CD4-positive, alpha-beta T cell treated with Interleukin-6 for 4 hours (primary cell): ENCODE data around the gene KDM3A.
A peak's percentile ranks its signal among the peaks of the same experiment; 100 is the strongest.

Source experiments
- DNase-seq: peaks from one replicate; pipeline ENCODE4 v3.0.0-alpha.2; 2020; ENCODE audit warnings: mixed read lengths

The KDM3A gene

DNA sequence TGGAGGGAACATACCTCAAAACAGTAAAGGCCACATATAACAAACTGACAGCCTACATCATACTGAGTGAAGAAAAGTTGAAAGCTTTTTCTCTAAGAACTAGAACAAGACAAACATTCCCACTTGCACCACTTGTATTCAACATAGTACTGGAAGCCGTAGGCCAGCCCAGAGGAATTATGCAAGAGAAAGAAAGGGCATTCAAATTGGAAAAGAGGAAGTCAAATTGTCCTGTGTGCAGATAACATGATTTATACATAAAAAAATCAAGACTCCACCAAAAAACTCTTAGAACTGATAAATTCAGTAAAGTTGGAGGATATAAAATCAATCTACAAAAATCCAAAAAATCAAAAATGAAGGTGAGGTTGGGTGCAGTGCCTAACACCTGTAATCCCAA lies 8.0 kb upstream of the KDM3A start:
- no peak for DNase-seq

DNA sequence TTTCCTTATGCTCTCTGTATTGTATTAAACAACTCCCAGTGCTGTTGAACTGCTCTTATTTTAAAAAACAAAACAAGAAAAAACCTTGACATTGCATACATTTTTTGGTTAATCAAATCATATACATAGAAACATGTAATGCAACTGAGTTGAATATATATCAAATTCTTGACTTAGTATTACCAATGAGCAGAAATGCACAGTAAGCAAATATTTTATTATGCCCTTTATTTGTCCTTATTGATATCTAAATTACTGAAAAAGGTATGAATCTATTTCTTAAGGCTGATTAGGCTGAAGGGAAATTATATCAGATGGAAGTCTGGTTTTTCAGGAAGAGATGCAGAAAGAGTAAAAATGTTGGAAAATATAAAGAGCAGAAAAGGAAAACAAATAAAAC lies 6.9 kb upstream of the KDM3A start:
- DNase-seq = no peak

DNA sequence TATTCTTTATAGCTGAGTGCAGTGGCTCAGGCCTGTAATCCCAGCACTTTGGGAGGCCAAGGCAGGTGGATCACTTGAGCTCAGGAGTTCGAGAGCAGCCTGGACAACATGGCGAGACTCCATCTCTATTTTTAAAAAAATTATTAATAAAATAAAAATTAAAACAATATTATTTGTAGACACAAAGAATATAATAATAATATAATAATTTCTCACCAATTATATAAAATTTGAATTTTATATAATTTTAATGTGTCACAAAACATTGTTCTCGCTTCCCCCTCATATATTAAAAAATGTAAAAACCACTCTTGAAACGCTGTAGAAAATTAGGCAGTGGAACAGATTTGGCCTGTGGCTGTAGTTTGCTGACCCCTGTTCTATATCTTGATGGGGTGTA lies 5.6 kb upstream of the KDM3A start:
- no peak for DNase-seq

DNA sequence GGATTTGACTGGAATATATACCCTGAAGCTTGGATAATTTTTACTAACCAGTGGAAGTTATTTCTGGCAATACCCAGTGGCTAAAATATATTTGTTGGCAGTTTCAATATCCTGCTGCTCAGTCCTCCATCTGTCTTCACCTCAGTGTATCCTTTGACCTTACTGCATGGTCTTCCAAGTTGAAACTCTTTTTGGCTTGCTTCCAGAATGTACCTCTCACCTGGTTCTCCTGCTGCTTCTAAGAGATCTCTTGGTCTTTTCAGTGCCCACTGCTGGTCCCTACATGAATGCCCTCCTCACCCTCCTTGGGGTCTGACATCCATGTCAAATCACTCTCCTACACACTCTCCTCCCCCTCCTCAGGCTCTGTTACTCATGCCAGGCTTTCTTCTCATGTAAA lies 4.8 kb upstream of the KDM3A start:
- no peak for DNase-seq

DNA sequence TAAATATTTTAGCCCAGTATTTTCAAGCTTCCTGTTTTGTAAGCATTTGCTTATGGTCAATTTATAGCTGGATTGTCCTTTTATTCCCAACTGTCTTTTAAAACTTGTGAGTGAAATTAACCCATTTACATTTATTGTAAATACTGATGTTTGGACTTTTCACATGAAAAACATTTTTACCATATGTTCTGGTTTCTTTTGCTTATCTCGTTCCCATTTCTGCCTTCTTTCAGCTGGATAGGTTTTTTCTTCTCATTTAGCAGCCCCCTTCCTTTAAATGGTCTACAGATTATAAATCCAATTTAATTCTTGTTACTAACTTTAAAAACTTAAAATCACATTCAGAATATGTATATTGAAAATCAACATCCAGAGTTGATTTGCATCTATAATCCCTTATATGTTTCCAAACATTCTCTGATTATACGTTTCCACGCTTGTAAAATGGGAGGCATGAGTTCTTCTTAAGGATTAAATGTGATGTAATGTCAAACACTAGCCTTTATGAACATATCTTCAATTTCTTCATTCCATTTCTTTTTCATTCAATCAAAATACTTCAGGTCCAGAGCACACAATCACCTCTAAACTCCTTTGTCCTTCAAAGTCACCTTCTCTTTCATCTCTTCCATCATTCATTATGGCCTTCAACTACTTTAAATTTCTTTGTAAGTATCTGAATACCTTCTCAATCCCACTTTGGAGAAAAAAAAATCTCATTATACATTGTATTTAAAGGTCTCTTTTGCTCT lies 1.1 kb upstream of the KDM3A start:
- no peak for DNase-seq

DNA sequence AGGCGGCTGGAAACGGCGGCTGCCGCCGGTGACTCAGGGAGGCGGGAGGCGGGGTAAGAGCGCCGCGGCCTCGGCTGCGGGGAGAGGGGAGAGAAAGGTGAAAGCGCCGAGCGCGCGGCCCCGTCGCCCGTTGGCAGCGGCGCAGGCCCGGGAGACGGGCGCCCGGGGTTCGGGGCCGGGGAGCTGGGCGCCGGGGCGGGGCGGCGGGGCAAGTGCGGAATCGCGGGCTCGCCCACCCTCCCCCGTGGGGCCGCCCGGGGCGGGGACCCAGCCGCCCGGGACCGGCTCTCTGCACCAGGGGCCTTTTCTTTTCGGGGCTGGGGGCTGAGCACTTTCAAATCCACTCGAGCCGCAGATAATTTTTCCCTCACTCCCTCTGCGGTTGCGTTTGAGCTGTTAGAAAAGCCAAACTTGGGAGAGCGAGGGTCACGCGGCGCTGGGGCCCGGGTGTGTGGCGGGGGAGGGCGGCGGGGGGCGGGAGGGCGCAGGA lies 266 bp downstream of the KDM3A start:
- DNase-seq = no peak

DNA sequence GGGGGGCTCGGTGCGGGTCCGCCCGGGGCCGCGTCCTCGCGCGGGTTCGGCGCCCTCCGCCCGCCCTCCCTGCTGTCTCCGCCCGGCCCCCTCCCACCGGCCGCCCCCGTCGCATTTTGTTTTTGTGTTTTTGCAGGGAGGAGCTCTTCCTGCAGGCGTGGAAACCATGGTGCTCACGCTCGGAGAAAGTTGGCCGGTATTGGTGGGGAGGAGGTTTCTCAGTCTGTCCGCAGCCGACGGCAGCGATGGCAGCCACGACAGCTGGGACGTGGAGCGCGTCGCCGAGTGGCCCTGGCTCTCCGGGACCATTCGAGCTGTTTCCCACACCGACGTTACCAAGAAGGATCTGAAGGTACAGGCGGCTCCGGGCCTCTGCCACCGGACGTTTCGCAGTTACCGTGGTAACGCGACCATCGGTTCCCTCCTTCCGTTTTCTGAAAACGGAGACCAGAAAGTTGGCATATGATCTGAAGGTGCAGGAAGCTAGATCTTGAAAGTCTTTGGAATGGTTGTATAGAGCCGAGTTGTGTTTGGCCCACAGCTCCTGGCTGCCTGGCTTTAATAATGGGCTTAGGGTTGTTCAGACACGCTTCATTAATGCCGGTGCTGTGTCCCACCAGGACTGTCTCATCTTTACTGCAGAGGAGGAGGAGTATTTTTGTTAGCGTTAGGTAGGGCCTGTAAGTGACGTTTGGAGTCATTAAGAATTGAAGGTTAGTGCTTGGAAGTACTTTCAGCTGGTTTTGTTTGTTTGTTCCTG lies 891 bp downstream of the KDM3A start:
- peak; percentile 76 for DNase-seq

DNA sequence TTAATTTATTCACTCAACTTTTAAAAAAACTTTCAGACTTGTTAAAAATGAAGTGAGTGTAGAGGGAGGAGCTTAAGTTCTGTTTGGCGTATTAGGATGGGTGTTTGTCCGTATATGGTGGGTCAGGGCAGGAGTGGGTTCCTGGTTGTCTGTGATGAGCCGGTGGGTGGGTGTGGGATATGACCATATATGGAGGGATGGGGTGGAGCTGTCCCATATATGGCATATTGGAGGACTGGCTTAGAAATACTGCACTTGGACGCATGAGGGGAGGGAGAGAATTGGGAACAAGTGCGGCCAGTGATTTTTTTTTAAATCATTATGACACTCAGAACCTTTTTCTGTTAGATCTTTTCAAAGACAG lies 1.5 kb downstream of the KDM3A start:
- peak; percentile 74 for DNase-seq

DNA sequence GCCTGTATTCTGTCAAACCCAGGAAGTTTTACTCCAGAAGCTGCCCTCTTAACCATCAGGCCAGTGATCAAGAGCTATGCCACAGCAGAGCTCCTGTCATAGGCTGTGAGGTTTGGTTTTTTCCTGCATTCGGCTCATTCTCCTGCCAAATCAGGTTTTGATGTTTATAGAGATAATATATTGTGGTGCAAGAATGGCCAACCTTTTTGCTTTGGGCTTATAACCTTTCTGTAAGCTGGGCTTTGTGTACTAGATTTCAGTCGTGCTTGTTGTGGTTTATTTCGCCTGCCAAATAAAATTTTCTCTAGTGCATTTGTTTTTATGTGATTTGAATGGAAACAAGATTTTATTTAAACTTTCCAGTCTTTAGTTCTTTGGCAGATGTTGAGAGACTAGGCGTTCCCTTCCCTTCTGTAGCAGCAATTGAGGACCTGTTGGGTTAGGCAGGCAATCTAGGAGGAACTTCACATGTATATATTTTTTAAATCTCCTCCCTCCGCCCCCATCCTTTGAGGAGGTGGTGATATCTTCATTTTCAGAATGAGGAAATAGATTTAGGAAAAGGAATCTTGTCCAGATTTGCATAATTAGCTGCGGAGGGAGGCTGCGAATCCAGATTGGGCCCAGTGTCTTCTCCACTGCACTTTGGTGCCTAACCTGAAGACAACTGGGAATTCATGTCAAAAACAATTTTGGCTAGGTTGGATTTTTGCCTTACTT lies 2.6 kb downstream of the KDM3A start:
- DNase-seq = no peak

DNA sequence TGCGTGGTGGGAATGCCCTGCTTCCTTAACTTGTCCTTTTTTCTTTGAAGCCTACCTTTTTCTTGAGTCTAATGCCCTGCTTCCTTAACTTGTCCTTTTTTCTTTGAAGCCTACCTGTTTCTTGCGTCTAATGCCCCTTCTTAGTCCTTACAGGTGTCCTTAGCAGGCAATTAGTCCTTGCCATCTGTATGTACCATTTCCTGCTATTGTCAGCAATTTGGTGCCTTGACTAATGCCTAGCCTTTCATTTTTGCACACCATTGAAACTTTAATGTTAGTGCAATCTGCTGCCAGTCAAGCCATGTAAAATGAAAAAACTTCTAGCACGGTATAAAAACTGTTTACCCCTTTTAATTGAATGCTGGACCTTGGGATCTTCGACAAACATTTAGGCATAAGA lies 4.3 kb downstream of the KDM3A start:
- no peak for DNase-seq

DNA sequence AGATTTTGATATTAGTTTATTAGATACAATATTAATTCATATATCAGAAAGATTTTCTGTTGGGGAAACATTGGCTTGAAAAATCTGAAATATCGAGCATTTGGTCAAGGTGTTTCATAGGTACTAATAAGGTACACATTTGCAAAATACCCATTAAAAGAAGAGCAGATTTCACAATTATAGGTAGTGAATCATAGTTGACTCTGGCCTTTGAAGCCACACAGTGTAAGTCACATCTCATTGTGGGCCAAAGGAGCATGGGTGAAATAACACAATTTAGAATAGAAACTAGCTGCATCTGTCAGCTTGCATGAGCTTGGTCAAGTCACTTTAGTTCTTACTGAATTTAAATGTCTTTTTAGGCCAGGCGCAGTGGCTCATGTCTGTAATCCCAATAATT lies 4.9 kb downstream of the KDM3A start:
- DNase-seq = no peak

DNA sequence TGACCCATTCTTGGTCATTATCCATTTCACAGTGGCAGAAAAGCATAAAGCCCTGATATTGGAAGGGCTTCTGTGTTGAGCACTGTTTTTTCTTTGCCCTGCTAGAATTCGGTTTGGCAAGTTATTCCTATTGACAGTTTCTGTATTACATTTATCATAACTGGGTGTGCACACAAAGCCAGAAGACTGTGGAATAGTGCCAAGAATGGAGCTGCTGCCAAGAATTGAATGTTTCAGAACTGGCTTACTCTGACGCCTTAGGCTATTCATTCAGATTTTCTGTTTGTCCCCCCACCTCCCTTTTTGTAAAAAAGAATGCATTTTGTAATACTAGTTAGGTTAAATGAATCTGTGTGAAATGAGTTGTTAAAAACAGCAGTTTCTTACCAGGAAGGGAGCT lies 12.7 kb downstream of the KDM3A start:
- no peak for DNase-seq

DNA sequence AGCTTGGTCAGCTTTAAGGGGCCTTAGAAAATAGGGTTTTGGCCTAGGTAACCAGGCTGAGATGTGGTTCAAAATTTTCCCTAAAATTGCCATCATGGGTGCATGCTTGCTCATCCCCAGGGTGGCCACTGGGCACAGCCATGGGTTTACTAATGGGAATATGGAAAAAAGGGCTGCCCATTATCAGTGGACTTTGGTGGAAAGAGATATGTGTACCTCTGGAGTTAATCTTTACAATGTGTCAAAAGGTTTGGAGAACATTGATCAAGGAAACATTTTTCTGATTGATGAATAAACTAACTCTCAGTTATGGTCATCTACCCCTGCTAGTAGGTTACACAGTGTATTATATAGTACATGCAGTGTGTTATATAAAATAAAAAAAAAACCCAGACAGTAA lies 13.1 kb downstream of the KDM3A start:
- no peak for DNase-seq

DNA sequence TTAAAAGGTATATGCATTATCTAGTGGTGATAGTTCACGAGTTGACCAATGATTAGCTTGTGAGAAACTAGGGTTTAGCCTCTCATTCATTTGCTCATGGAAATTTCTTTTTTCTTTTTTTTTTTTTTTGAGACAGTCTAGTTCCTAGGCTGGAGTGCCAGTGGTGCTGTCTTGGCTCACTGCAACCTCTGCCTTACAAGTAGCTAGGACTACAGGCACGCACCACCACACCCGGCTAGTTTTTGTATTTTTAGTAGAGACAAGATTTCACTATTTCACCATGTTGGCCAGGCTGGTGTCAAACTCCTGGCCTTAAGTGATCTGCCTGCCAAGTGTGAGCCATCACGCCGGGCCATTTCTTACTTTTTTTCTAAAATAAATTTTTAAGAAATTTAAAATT lies 14.0 kb downstream of the KDM3A start:
- DNase-seq = no peak

DNA sequence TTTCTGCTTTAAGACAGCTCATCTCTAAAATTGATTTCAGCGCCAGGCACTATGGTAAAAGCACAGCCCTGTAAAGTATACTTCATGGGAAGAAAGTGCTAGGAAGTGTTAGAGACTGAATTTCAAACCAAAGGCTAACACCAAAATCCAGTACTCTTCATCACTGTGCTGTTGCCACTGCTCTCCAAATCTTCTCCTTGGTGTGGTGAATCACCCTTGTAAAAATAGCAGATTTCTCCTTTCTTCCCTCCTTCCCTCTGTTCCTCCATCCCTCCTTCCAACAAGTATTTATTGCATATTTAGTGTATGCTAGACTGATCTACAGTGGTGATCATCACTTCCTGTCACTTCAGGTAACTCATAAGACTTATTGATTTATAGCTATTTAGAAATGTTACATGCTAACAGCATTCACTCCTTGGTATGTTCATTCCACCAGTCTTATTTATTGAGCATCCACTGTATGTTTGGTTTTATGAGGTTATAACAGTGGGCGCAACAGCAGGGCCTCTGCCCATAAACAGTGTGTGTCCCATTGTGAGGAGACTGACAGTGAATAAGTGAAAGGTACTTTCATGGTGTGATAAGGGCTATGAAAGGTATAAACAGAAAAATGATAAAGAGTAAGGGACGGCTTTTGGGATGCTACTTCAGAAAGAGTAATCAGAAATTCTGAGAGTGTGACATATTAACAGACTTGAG lies 20.0 kb downstream of the KDM3A start:
- DNase-seq = no peak

DNA sequence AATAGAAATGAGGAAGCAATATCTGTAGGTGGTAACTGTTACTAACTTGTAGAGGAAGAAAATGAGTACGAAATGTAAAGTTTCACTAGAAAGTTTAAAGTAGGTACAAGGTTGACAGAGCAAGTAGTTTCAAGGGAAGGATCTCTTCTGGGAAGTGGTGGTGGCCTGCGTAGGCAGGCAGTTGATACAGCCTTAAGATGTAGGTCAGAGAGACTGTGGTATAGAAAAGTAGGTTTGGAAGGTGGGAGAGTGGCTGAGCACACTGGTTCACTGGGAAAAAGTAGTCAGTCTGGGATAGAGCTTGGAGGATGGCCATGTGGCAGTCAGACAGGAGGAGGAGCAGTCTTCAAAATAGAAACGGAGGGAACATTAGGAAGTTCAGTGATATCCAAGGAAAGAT lies 23.5 kb downstream of the KDM3A start:
- no peak for DNase-seq

DNA sequence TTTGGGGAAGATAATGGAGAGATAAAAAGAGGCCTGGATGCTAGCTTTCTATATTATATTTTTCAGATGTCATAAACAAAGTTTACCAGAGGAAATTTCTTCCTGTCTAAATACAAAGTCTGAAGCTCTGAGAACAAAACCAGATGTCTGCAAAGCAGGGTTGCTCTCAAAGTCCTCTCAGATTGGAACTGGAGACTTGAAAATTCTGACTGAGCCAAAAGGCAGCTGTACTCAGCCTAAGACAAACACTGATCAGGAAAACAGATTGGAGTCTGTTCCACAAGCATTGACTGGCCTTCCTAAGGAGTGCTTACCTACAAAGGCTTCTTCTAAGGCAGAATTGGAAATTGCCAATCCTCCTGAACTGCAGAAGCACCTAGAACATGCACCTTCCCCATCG lies 25.1 kb downstream of the KDM3A start:
- DNase-seq = no peak

DNA sequence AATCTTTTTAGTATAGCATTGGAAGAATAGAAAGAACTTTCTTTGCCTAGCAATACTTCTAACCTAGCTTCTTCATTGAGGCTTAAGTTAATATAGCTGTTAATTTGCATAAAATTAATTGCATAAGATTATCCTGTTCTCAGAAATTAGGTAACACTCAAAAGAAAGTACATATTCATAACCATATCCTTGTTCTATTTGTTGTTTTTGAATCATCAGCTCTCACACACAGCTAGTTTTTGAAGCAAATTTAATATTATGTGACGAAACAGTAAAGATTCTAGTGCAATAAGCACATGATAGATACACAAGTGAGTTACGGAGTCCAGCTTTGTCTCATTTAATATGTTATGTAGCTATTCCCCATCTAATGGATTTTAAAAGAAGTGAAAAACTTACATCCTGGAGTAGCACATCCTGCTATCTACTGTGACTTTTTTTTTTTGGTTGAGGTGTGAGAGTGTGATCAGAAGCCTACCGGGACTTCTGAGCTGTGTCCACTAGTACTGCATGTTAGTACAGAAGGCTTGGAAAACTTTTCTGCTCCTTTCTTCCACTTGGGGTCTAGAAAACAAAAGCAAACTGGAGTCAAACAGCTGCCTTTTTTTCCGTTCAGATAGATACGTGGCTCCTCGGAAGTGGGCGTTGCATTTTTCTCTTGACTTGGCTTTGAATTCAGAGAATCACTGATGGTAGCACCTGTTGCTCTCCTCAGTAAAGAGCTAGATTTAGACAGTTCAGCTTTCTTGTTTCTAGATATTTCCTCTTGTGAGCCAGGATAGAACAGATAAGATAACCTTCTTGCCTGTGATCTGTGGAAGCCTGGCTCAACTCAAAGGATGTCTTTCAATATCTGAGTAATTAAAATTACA lies 27.2 kb downstream of the KDM3A start:
- DNase-seq = peak; percentile 17

DNA sequence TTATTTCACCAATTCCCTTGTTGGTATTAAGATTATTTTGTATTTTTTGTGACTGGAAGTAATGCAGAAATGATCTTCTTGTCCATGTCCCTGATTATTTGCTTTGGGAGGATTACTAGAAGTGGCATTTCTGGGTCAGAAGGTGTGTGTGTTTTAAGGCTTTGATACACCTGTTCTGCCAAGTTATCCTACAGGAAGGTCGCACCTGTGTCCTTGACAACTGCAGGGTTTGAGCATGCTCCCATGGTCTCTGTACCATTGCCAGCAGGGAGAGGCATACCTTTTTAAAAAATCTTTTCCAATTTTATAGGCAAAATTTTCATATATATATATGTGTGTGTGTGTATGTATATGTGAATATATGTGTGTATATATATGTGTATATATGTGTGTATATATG lies 29.7 kb downstream of the KDM3A start:
- no peak for DNase-seq

DNA sequence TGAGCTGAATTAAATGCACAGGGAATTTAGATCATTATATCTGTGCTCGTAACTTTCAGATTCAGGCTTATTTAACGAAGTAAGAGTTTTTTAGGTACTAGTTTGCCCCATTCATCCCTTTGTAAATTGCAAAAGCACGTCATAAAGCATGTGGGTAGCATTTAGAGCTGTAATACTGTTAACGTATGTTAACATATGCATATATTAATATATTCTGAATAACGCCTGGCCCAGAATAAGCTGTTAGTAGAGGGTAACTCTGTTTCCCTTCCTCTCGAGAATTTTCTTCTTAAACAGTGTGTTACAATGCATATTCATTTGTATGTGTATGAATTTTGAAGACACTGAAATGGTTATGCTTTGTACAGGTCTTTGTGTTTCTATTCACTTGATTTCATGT lies 30.5 kb downstream of the KDM3A start:
- DNase-seq = no peak

DNA sequence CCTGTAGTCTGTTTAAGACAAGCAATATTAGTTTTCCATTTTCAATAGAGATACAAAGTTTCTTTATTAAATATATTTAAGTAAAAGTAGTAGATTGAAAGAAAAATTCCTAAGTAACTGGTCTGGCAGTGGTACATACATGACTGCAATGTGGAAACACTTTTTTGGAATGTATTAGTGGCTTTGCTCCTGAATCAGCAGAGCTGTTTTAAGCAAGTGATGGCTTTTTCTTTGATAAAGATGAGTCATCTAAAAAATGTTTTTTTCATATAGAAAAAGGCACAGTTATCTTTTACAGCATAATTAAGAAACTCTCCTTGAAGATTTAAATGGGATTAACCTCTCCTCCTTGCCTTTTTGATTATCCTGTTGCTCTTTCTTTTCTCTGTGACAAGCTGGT lies 34.9 kb downstream of the KDM3A start:
- DNase-seq = no peak

DNA sequence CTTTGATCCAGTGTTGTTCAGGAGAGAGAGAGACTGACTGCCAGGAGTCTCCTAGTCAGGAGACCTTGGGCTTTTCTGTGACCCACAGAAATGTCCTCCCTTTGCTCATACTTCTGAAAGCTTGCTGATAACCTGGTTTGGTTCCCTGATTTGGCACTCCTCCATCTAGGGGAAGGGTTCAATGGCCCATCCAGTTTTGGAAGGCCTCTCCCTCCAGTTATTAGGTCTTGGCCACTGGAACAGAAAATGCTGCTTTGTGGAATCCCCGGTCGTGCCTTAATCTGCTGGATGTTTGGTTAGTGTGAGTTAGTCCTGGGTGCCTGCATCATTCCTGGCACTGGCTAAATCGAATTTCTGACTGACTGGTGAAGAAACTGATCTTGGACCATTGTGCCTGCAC lies 35.7 kb downstream of the KDM3A start:
- no peak for DNase-seq
